ENCODE results near the gene CSNK1A1.

GRCh38 chr5:149544028-149544420 lies 7.2 kb downstream of the CSNK1A1 start:
- TF ChIP-seq, protein P1, sequence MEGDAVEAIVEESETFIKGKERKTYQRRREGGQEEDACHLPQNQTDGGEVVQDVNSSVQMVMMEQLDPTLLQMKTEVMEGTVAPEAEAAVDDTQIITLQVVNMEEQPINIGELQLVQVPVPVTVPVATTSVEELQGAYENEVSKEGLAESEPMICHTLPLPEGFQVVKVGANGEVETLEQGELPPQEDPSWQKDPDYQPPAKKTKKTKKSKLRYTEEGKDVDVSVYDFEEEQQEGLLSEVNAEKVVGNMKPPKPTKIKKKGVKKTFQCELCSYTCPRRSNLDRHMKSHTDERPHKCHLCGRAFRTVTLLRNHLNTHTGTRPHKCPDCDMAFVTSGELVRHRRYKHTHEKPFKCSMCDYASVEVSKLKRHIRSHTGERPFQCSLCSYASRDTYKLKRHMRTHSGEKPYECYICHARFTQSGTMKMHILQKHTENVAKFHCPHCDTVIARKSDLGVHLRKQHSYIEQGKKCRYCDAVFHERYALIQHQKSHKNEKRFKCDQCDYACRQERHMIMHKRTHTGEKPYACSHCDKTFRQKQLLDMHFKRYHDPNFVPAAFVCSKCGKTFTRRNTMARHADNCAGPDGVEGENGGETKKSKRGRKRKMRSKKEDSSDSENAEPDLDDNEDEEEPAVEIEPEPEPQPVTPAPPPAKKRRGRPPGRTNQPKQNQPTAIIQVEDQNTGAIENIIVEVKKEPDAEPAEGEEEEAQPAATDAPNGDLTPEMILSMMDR (conservative IDR thresholded peaks at IDR 0.05; ENCODE audit: low read length) = no peak
- no peak for TF ChIP-seq EZH2phosphoT487 (IDR thresholded peaks at IDR 0.05; ENCODE audit: borderline replicate concordance, low read depth, low read length)
